ENCODE results near the gene TCF7L2.

GRCh38 chr10:113182154-113182553 lies 232.1 kb downstream of the TCF7L2 start:
- TF ChIP-seq YY1 (IDR thresholded peaks at IDR 0.05; ENCODE audit: insufficient read depth, insufficient read length) = no peak
- TF ChIP-seq ZNF274 (IDR thresholded peaks at IDR 0.05; ENCODE audit: low read depth, low read length) = no peak

All from NT2/D1 (cell line).